HG03558 (cell line): ENCODE data around the gene PPRC1.
A peak's percentile ranks its signal among the peaks of the same experiment; 100 is the strongest.

Experiments used
- ATAC-seq: cut with Tn5 transposase; IDR thresholded peaks from one replicate; pipeline ENCODE4 v1.9.1; 2021; ENCODE audit warnings: moderate number of reproducible peaks; ENCODE audit not compliant: unreplicated experiment; ENCODE audit errors: extremely low read depth

Gene PPRC1

GRCh38 chr10:102132563-102133372, at the start of gene PPRC1:
PPRC1 (plus strand) TSS chr10:102133040; CDS start chr10:102133069, 29 bp downstream.
- ATAC-seq, result peak; percentile 78

- ATAC-seq, result no peak
Observed at GRCh38 chr10:102083541-102083940, 49.3 kb upstream of the PPRC1 start.

GRCh38 chr10:102085336-102085735, 47.5 kb upstream of the PPRC1 start:
- no peak for ATAC-seq

- ATAC-seq, result no peak
Observed at GRCh38 chr10:102086196-102086595, 46.6 kb upstream of the PPRC1 start.

GRCh38 chr10:102090772-102091171, 42.1 kb upstream of the PPRC1 start:
- no peak for ATAC-seq

GRCh38 chr10:102096449-102096848, 36.4 kb upstream of the PPRC1 start:
- no peak for ATAC-seq

- ATAC-seq, result no peak
Observed at GRCh38 chr10:102101152-102101551, 31.7 kb upstream of the PPRC1 start.

GRCh38 chr10:102102421-102102820, 30.4 kb upstream of the PPRC1 start:
- no peak for ATAC-seq

- no peak for ATAC-seq
Observed at GRCh38 chr10:102106998-102107397, 25.8 kb upstream of the PPRC1 start.

GRCh38 chr10:102109166-102110116, 23.4 kb upstream of the PPRC1 start:
- ATAC-seq, result no peak

GRCh38 chr10:102111276-102111675, 21.6 kb upstream of the PPRC1 start:
- ATAC-seq, result no peak

GRCh38 chr10:102112210-102112817, 20.5 kb upstream of the PPRC1 start:
- ATAC-seq, result no peak

GRCh38 chr10:102113261-102113955, 19.4 kb upstream of the PPRC1 start:
- ATAC-seq, result no peak

- no peak for ATAC-seq
Observed at GRCh38 chr10:102113956-102114857, 18.6 kb upstream of the PPRC1 start.

GRCh38 chr10:102114861-102115618, 17.8 kb upstream of the PPRC1 start:
- no peak for ATAC-seq

GRCh38 chr10:102115775-102116174, 17.1 kb upstream of the PPRC1 start:
- ATAC-seq, result no peak

GRCh38 chr10:102116656-102117055, 16.2 kb upstream of the PPRC1 start:
- ATAC-seq, result no peak

- no peak for ATAC-seq
Observed at GRCh38 chr10:102117391-102118159, 15.3 kb upstream of the PPRC1 start.
